RWPE1 (cell line): ENCODE measurements around the gene OR4D6.
"Not testable (repeated sequence)": the region's sequence is repeated elsewhere in the genome, so short reads cannot be mapped to it uniquely, and the experiment has no call there.

Experiments
- CTCF ChIA-PET: fragments of 350-600 bp; sonication (Branson Sonifier 250); formaldehyde crosslinking; extraction: SDS; loops from one replicate; lab custom pipeline; 2021; lab: Yijun Ruan, JAX
- POLR2A ChIA-PET: fragments of 400-600 bp; formaldehyde crosslinking; extraction: SDS; loops from one replicate; lab custom pipeline; 2020; ENCODE audit warnings: antibody characterized with exemption; ENCODE audit not compliant: low non-redundant PET; lab: Yijun Ruan, JAX
- DNase-seq: peaks from one replicate; pipeline ENCODE4 v3.0.0; 2012; ENCODE audit warnings: low spot score
- H3K27ac ChIP-seq: fragments of 450-650 bp; 2 replicates; pipeline ENCODE4 v1.5.1; 2017
- CTCF ChIP-seq: fragments of 450-650 bp; conservative IDR thresholded peaks from 2 replicates; pipeline ENCODE4 v1.5.1; 2017; ENCODE audit warnings: low read depth, mild to moderate bottlenecking

The OR4D6 gene

GRCh38 chr11:59437770-59438169, 19.0 kb upstream of the OR4D6 start:
- CTCF ChIA-PET, result interaction anchor here (0.6 to 0.8 kb wide), 2 partner anchors 24 to 266 kb away, joined by 3 to 4 read pairs; partner anchors contain the start of gene DTX4
- TF ChIP-seq CTCF, result no peak
- POLR2A ChIA-PET, result no interaction called here
- H3K27ac ChIP-seq, result no peak overlapping the region
- no peak for DNase-seq

GRCh38 chr11:59445624-59446023, 11.1 kb upstream of the OR4D6 start:
- POLR2A ChIA-PET, CTCF ChIA-PET, H3K27ac ChIP-seq, DNase-seq: not testable (repeated sequence)

GRCh38 chr11:59448484-59448883, 8.3 kb upstream of the OR4D6 start:
- TF ChIP-seq CTCF, result no peak
- ChIA-PET POLR2A (no interaction called here), CTCF (no interaction called here)
- no peak overlapping the region for H3K27ac ChIP-seq
- no peak for DNase-seq

GRCh38 chr11:59459916-59460315, 3.2 kb downstream of the OR4D6 start:
- ChIA-PET POLR2A (no interaction called here), CTCF (no interaction called here)
- no peak for TF ChIP-seq CTCF
- DNase-seq, result no peak
- H3K27ac ChIP-seq, result no peak overlapping the region

GRCh38 chr11:59463190-59463641, 6.5 kb downstream of the OR4D6 start:
- H3K27ac ChIP-seq, result no peak overlapping the region
- TF ChIP-seq CTCF, result no peak
- ChIA-PET POLR2A (no interaction called here), CTCF (interaction anchor here (0.7 kb wide), 1 partner anchor 59 kb away, joined by 3 read pairs; no protein-coding TSS in a partner anchor)
- DNase-seq, result no peak

- CTCF ChIA-PET, result interaction anchor here (1.0 kb wide), 1 partner anchor 23 kb away, joined by 3 read pairs; no protein-coding TSS in a partner anchor
- no peak for TF ChIP-seq CTCF
- POLR2A ChIA-PET, result no interaction called here
- no peak for DNase-seq
- H3K27ac ChIP-seq, result no peak within 1 kb of the TSS
These were observed 16.3 kb downstream of the OR4D6 start, which contains the start of gene OR4D10 for GRCh38 chr11:59473015-59473414. TSS of gene OR4D10 (plus strand) at chr11:59473315. CDS start at chr11:59477430, 4,115 bp downstream.

GRCh38 chr11:59475176-59475575, 18.4 kb downstream of the OR4D6 start:
- ChIA-PET CTCF (no interaction called here), POLR2A (no interaction called here)
- no peak for TF ChIP-seq CTCF
- no peak overlapping the region for H3K27ac ChIP-seq
- no peak for DNase-seq
